HG02973 (cell line): ENCODE data around the gene ENOX1.

Source experiments
- ATAC-seq: cut with Tn5 transposase; IDR thresholded peaks from one replicate; pipeline ENCODE4 v1.9.1; 2021; ENCODE audit warnings: moderate library complexity; ENCODE audit not compliant: unreplicated experiment

ENOX1 gene

GRCh38 chr13:43492745-43493144, 294.0 kb downstream of the ENOX1 start:
- ATAC-seq, result no peak

GRCh38 chr13:43492311-43492710, 294.5 kb downstream of the ENOX1 start:
- ATAC-seq, result no peak

- no peak for ATAC-seq
Measured at GRCh38 chr13:43489233-43489632, 297.5 kb downstream of the ENOX1 start.

GRCh38 chr13:43487885-43488284, 298.9 kb downstream of the ENOX1 start:
- ATAC-seq, result no peak

GRCh38 chr13:43487461-43487860, 299.3 kb downstream of the ENOX1 start:
- ATAC-seq, result no peak

GRCh38 chr13:43484432-43485225, 302.1 kb downstream of the ENOX1 start:
- ATAC-seq, result no peak

- ATAC-seq, result no peak
Measured at GRCh38 chr13:43483930-43484329, 302.8 kb downstream of the ENOX1 start.

- ATAC-seq, result no peak
Measured at GRCh38 chr13:43482641-43483040, 304.1 kb downstream of the ENOX1 start.

GRCh38 chr13:43482026-43482425, 304.7 kb downstream of the ENOX1 start:
- ATAC-seq, result no peak

GRCh38 chr13:43478902-43479301, 307.9 kb downstream of the ENOX1 start:
- ATAC-seq, result no peak

GRCh38 chr13:43478211-43478610, 308.6 kb downstream of the ENOX1 start:
- no peak for ATAC-seq

- no peak for ATAC-seq
Measured at GRCh38 chr13:43475140-43475539, 311.6 kb downstream of the ENOX1 start.

- ATAC-seq, result no peak
Measured at GRCh38 chr13:43473437-43473836, 313.3 kb downstream of the ENOX1 start.

- ATAC-seq, result no peak
Measured at GRCh38 chr13:43472980-43473379, 313.8 kb downstream of the ENOX1 start.

GRCh38 chr13:43472339-43472738, 314.4 kb downstream of the ENOX1 start:
- ATAC-seq, result no peak

- ATAC-seq, result no peak
Measured at GRCh38 chr13:43470610-43471009, 316.2 kb downstream of the ENOX1 start.

GRCh38 chr13:43469791-43470190, 317.0 kb downstream of the ENOX1 start:
- ATAC-seq, result no peak

- no peak for ATAC-seq
Measured at GRCh38 chr13:43464578-43465264, 322.1 kb downstream of the ENOX1 start.

- no peak for ATAC-seq
Measured at GRCh38 chr13:43448605-43449336, 338.0 kb downstream of the ENOX1 start.

GRCh38 chr13:43446126-43446525, 340.6 kb downstream of the ENOX1 start:
- ATAC-seq, result no peak

- no peak for ATAC-seq
Measured at GRCh38 chr13:43445668-43446067, 341.1 kb downstream of the ENOX1 start.

GRCh38 chr13:43444081-43444480, 342.7 kb downstream of the ENOX1 start:
- no peak for ATAC-seq
